ENCODE data around the gene ATP11B.

ATP11B gene

GRCh38 chr3:182789371-182789770, 3.9 kb upstream of the ATP11B start:
- Mint-ChIP-seq H3K9me3 (no peaks in the 10 kb centered on the region), H3K36me3 (ENCODE audit: low read depth) (no peaks in the 10 kb centered on the region), H3K27me3 (ENCODE audit: low read depth, poor library complexity) (peaks cover 17% of the 10 kb centered on the region), H3K4me3 (no peak overlapping the region), H3K27ac (no peak overlapping the region), H3K4me1 (peaks cover 1% of the 10 kb centered on the region)
- TF ChIP-seq CTCF (IDR thresholded peaks at IDR 0.05): no peak
- no peak for DNase-seq

- TF ChIP-seq CTCF (IDR thresholded peaks at IDR 0.05): no peak
- Mint-ChIP-seq H3K27me3 (ENCODE audit: low read depth, poor library complexity) (peaks cover 13% of the 10 kb centered on the region), H3K4me1 (peaks cover 14% of the 10 kb centered on the region), H3K4me3 (no peak overlapping the region), H3K9me3 (no peaks in the 10 kb centered on the region), H3K27ac (no peak overlapping the region), H3K36me3 (ENCODE audit: low read depth) (no peaks in the 10 kb centered on the region)
- no peak for DNase-seq
Measured at GRCh38 chr3:182790612-182791011, 2.7 kb upstream of the ATP11B start.

GRCh38 chr3:182793663-182794454, 555 bp downstream of the ATP11B start:
- H3K4me1 Mint-ChIP-seq: peaks cover 22% of the 10 kb centered on the region
- H3K36me3 Mint-ChIP-seq (ENCODE audit: low read depth): peaks cover 4% of the 10 kb centered on the region
- peaks cover 7% of the 10 kb centered on the region for H3K27me3 Mint-ChIP-seq (ENCODE audit: low read depth, poor library complexity)
- H3K9me3 Mint-ChIP-seq: no peaks in the 10 kb centered on the region
- DNase-seq: no peak
- TF ChIP-seq CTCF (IDR thresholded peaks at IDR 0.05): no peak
- peak overlapping the region; percentile 86 for H3K27ac Mint-ChIP-seq
- H3K4me3 Mint-ChIP-seq: peak overlapping the region; percentile 94

GRCh38 chr3:182794455-182795388, 1.4 kb downstream of the ATP11B start:
- Mint-ChIP-seq H3K27ac (peak overlapping the region; percentile 86), H3K27me3 (ENCODE audit: low read depth, poor library complexity) (peaks cover 7% of the 10 kb centered on the region), H3K4me1 (peaks cover 22% of the 10 kb centered on the region), H3K4me3 (peak overlapping the region; percentile 94), H3K36me3 (ENCODE audit: low read depth) (peaks cover 4% of the 10 kb centered on the region), H3K9me3 (no peaks in the 10 kb centered on the region)
- TF ChIP-seq CTCF (IDR thresholded peaks at IDR 0.05): no peak
- no peak for DNase-seq

- TF ChIP-seq CTCF (IDR thresholded peaks at IDR 0.05): no peak
- Mint-ChIP-seq H3K4me3 (peak overlapping the region; percentile 94), H3K9me3 (no peaks in the 10 kb centered on the region), H3K4me1 (peaks cover 22% of the 10 kb centered on the region), H3K27ac (no peak overlapping the region), H3K36me3 (ENCODE audit: low read depth) (peaks cover 4% of the 10 kb centered on the region), H3K27me3 (ENCODE audit: low read depth, poor library complexity) (peaks cover 7% of the 10 kb centered on the region)
- DNase-seq: no peak
Measured at GRCh38 chr3:182795389-182795782, 2.1 kb downstream of the ATP11B start.
